ENCODE measurements around the gene SUGCT. TPM values are rescaled to one million over a fixed set of nuclear protein-coding genes. Genes with fewer than 3 reads are reported as not detected.

Gene SUGCT
- total RNA-seq, 1 donor from 2014 or later, result 12.0 TPM

- Histone ChIP-seq H3K9me3 (ENCODE audit: control insufficient read depth in 3 of 3, low read length in 3 of 3) (no peaks in the 10 kb centered on the region), H3K4me1 (ENCODE audit: control insufficient read depth in 3 of 3, insufficient read depth in 3 of 3, low read length in 3 of 3) (no peaks in the 10 kb centered on the region), H3K36me3 (ENCODE audit: control insufficient read depth in 3 of 3, insufficient read depth in 3 of 3, low read length in 3 of 3) (no peaks in the 10 kb centered on the region), H3K27me3 (ENCODE audit: control insufficient read depth in 3 of 3, insufficient read depth in 3 of 3, low read length in 3 of 3) (no peaks in the 10 kb centered on the region), H3K4me3 (ENCODE audit: low read length in 3 of 3) (no peak overlapping the region), H3K27ac (ENCODE audit: low read depth, low read length) (no peak overlapping the region), H3K9ac (ENCODE audit: low read depth in 1 of 3, low read length in 3 of 3) (no peak overlapping the region)
Observed at GRCh38 chr7:40356871-40357709, 222.3 kb downstream of the SUGCT start.

DNA sequence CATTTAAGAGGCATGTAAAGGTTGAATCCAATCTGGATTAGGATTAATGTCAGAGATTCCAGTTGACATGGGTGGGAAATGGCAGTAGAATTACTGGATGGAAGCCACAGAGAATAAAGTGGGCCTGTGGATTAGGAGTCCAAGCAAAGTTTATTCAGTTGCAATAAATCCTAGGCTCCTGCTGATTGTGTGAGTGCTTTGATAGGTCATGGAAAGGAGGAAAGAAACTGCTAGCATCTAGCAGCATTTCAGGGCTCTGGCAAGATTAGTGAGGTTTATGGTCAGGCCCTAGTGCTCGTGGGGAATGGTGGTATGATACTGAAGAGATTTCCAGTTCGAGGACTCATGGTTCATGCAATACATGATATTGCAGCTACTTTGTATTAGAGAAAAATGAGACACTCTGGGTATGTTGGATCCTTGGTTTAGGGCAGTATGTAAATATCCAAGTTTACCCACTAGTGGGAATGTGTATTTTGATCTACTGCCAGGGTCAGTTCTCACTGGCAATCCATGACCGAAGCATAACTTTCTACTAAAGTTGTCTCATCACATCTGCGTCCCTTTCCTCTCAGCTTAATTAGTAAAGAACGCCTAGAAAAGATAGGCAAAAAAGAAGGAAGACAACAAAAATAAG lies 235.0 kb downstream of the SUGCT start:
- Histone ChIP-seq H3K27me3 (ENCODE audit: control insufficient read depth in 3 of 3, insufficient read depth in 3 of 3, low read length in 3 of 3) (no peaks in the 10 kb centered on the region), H3K36me3 (ENCODE audit: control insufficient read depth in 3 of 3, insufficient read depth in 3 of 3, low read length in 3 of 3) (no peaks in the 10 kb centered on the region), H3K4me3 (ENCODE audit: low read length in 3 of 3) (no peak overlapping the region), H3K27ac (ENCODE audit: low read depth, low read length) (no peak overlapping the region), H3K9ac (ENCODE audit: low read depth in 1 of 3, low read length in 3 of 3) (no peak overlapping the region), H3K9me3 (ENCODE audit: control insufficient read depth in 3 of 3, low read length in 3 of 3) (no peaks in the 10 kb centered on the region), H3K4me1 (ENCODE audit: control insufficient read depth in 3 of 3, insufficient read depth in 3 of 3, low read length in 3 of 3) (no peaks in the 10 kb centered on the region)

DNA sequence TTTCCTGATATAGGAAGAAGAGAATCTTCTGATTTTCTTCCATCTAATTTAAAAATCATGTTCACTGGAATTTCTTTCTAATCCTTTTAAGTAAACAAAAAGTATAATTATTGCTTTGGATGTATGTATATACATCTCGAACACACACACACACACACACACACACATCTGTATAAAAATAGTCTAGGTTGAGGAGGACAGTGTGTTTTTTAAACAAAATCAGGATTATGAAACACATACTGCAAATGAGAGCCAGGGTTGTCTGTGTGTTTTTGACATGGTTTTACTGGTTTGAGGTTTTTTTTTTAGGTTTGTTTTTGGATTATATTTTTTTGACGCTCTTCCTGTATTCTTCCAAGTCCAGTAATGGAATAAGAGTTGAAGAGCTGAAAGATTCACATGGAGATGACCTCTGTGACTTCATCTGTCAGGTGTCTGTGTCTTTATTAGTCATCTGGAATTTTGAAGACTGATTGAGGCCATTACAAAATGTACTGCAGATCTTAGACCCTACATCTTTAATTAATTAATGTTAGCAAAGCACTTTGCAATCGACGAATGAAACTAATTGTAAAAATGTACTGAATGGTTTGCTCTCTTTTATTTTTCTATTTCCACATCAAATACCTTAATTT lies 237.1 kb downstream of the SUGCT start:
- no peaks in the 10 kb centered on the region for H3K27me3 ChIP-seq (ENCODE audit: control insufficient read depth in 3 of 3, insufficient read depth in 3 of 3, low read length in 3 of 3)
- H3K4me3 ChIP-seq (ENCODE audit: low read length in 3 of 3), result no peak overlapping the region
- H3K9ac ChIP-seq (ENCODE audit: low read depth in 1 of 3, low read length in 3 of 3), result no peak overlapping the region
- H3K27ac ChIP-seq (ENCODE audit: low read depth, low read length), result no peak overlapping the region
- no peaks in the 10 kb centered on the region for H3K4me1 ChIP-seq (ENCODE audit: control insufficient read depth in 3 of 3, insufficient read depth in 3 of 3, low read length in 3 of 3)
- H3K9me3 ChIP-seq (ENCODE audit: control insufficient read depth in 3 of 3, low read length in 3 of 3), result no peaks in the 10 kb centered on the region
- H3K36me3 ChIP-seq (ENCODE audit: control insufficient read depth in 3 of 3, insufficient read depth in 3 of 3, low read length in 3 of 3), result no peaks in the 10 kb centered on the region

DNA sequence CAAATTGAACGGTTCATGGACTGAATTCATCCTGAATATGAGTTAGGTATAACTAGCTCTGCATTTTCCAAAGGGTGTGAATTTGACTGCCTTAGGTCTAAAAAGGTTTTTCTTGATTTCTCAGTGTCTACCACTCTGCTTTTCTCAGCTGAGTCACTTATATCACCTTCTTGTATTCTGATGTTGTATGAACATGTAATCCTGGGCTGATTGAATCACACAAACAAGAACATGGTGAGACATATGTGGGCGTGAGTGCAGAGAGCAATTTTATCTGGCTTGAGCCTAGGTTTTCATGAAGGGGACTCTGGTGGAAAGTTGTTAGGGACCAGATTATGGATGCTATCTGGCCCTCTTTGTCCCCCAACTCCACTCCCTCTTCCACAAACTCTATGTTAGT lies 239.8 kb downstream of the SUGCT start:
- Histone ChIP-seq H3K4me1 (ENCODE audit: control insufficient read depth in 3 of 3, insufficient read depth in 3 of 3, low read length in 3 of 3) (no peaks in the 10 kb centered on the region), H3K4me3 (ENCODE audit: low read length in 3 of 3) (no peak overlapping the region), H3K9ac (ENCODE audit: low read depth in 1 of 3, low read length in 3 of 3) (no peak overlapping the region), H3K27ac (ENCODE audit: low read depth, low read length) (no peak overlapping the region), H3K9me3 (ENCODE audit: control insufficient read depth in 3 of 3, low read length in 3 of 3) (no peaks in the 10 kb centered on the region), H3K36me3 (ENCODE audit: control insufficient read depth in 3 of 3, insufficient read depth in 3 of 3, low read length in 3 of 3) (no peaks in the 10 kb centered on the region), H3K27me3 (ENCODE audit: control insufficient read depth in 3 of 3, insufficient read depth in 3 of 3, low read length in 3 of 3) (no peaks in the 10 kb centered on the region)

DNA sequence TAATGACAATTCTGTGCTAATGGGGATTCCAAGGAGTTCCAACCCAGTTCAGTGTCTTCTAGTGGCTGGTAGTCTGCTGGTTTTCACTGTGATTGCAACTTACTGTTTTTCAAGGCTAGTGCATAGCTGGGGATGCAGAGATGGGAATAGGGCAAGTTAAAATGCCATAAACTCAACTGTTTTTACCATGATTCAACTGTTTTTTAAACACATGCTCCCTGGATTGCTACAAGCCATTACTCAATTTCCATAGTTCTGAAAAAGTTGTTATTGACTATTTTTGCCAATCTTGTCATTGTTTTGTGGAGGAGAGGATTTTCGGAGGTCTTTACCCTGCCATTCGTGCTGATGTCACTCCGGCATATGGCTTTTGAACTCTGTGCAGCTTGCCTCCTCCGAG lies 245.3 kb downstream of the SUGCT start:
- no peak overlapping the region for H3K27ac ChIP-seq (ENCODE audit: low read depth, low read length)
- H3K4me3 ChIP-seq (ENCODE audit: low read length in 3 of 3), result no peak overlapping the region
- no peaks in the 10 kb centered on the region for H3K27me3 ChIP-seq (ENCODE audit: control insufficient read depth in 3 of 3, insufficient read depth in 3 of 3, low read length in 3 of 3)
- H3K9me3 ChIP-seq (ENCODE audit: control insufficient read depth in 3 of 3, low read length in 3 of 3), result no peaks in the 10 kb centered on the region
- H3K4me1 ChIP-seq (ENCODE audit: control insufficient read depth in 3 of 3, insufficient read depth in 3 of 3, low read length in 3 of 3), result no peaks in the 10 kb centered on the region
- no peak overlapping the region for H3K9ac ChIP-seq (ENCODE audit: low read depth in 1 of 3, low read length in 3 of 3)
- H3K36me3 ChIP-seq (ENCODE audit: control insufficient read depth in 3 of 3, insufficient read depth in 3 of 3, low read length in 3 of 3), result no peaks in the 10 kb centered on the region

- Histone ChIP-seq H3K4me1 (ENCODE audit: control insufficient read depth in 3 of 3, insufficient read depth in 3 of 3, low read length in 3 of 3) (no peaks in the 10 kb centered on the region), H3K4me3 (ENCODE audit: low read length in 3 of 3) (no peak overlapping the region), H3K27ac (ENCODE audit: low read depth, low read length) (no peak overlapping the region), H3K27me3 (ENCODE audit: control insufficient read depth in 3 of 3, insufficient read depth in 3 of 3, low read length in 3 of 3) (no peaks in the 10 kb centered on the region), H3K9ac (ENCODE audit: low read depth in 1 of 3, low read length in 3 of 3) (no peak overlapping the region), H3K9me3 (ENCODE audit: control insufficient read depth in 3 of 3, low read length in 3 of 3) (no peaks in the 10 kb centered on the region), H3K36me3 (ENCODE audit: control insufficient read depth in 3 of 3, insufficient read depth in 3 of 3, low read length in 3 of 3) (no peaks in the 10 kb centered on the region)
Observed at GRCh38 chr7:40382145-40382544, 247.3 kb downstream of the SUGCT start.

GRCh38 chr7:40393660-40394059 lies 258.9 kb downstream of the SUGCT start:
- Histone ChIP-seq H3K36me3 (ENCODE audit: control insufficient read depth in 3 of 3, insufficient read depth in 3 of 3, low read length in 3 of 3) (no peaks in the 10 kb centered on the region), H3K27ac (ENCODE audit: low read depth, low read length) (no peak overlapping the region), H3K4me1 (ENCODE audit: control insufficient read depth in 3 of 3, insufficient read depth in 3 of 3, low read length in 3 of 3) (no peaks in the 10 kb centered on the region), H3K27me3 (ENCODE audit: control insufficient read depth in 3 of 3, insufficient read depth in 3 of 3, low read length in 3 of 3) (no peaks in the 10 kb centered on the region), H3K9me3 (ENCODE audit: control insufficient read depth in 3 of 3, low read length in 3 of 3) (no peaks in the 10 kb centered on the region), H3K9ac (ENCODE audit: low read depth in 1 of 3, low read length in 3 of 3) (no peak overlapping the region), H3K4me3 (ENCODE audit: low read length in 3 of 3) (no peak overlapping the region)

DNA sequence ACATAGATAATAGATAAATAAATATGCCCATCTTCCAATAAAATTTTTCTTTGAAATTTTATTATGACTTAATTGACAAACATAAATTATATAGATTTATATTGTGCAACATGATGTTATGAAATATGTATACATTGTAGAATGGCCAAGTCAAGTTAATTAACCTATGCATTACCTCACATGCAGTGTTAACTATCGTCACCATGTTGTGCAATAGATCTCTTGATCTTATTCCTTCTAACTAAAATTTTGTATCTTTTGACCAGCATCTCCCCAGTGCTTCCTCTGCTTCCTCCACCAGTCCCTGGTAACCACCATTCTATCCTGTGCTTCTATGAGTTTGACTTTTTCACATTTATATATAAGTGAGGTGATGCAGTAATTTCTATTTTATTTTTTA lies 259.6 kb downstream of the SUGCT start:
- H3K9ac ChIP-seq (ENCODE audit: low read depth in 1 of 3, low read length in 3 of 3), result no peak overlapping the region
- no peak overlapping the region for H3K4me3 ChIP-seq (ENCODE audit: low read length in 3 of 3)
- no peaks in the 10 kb centered on the region for H3K36me3 ChIP-seq (ENCODE audit: control insufficient read depth in 3 of 3, insufficient read depth in 3 of 3, low read length in 3 of 3)
- H3K9me3 ChIP-seq (ENCODE audit: control insufficient read depth in 3 of 3, low read length in 3 of 3), result no peaks in the 10 kb centered on the region
- H3K27me3 ChIP-seq (ENCODE audit: control insufficient read depth in 3 of 3, insufficient read depth in 3 of 3, low read length in 3 of 3), result no peaks in the 10 kb centered on the region
- no peaks in the 10 kb centered on the region for H3K4me1 ChIP-seq (ENCODE audit: control insufficient read depth in 3 of 3, insufficient read depth in 3 of 3, low read length in 3 of 3)
- no peak overlapping the region for H3K27ac ChIP-seq (ENCODE audit: low read depth, low read length)

DNA sequence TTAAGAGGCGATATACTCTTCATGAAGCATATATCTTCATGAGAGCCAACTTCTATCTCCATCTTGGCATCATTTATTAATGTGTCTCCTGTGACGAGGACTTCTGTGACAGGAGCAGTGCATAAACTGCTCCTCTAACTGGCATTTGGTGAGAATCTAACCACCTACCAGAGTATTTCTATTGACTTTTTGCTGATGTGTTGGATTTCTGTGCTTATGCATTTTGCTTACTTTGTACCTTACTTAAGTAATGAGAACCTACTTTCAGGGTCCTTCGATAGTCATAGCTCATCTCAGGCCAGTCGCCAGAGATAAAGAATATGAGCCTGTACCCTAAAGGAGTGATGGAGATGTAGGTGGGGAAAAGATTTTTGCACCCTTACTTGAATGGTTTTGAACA lies 265.7 kb downstream of the SUGCT start:
- Histone ChIP-seq H3K27ac (ENCODE audit: low read depth, low read length) (no peak overlapping the region), H3K36me3 (ENCODE audit: control insufficient read depth in 3 of 3, insufficient read depth in 3 of 3, low read length in 3 of 3) (no peaks in the 10 kb centered on the region), H3K4me3 (ENCODE audit: low read length in 3 of 3) (no peak overlapping the region), H3K9ac (ENCODE audit: low read depth in 1 of 3, low read length in 3 of 3) (no peak overlapping the region), H3K9me3 (ENCODE audit: control insufficient read depth in 3 of 3, low read length in 3 of 3) (no peaks in the 10 kb centered on the region), H3K4me1 (ENCODE audit: control insufficient read depth in 3 of 3, insufficient read depth in 3 of 3, low read length in 3 of 3) (no peaks in the 10 kb centered on the region), H3K27me3 (ENCODE audit: control insufficient read depth in 3 of 3, insufficient read depth in 3 of 3, low read length in 3 of 3) (no peaks in the 10 kb centered on the region)

DNA sequence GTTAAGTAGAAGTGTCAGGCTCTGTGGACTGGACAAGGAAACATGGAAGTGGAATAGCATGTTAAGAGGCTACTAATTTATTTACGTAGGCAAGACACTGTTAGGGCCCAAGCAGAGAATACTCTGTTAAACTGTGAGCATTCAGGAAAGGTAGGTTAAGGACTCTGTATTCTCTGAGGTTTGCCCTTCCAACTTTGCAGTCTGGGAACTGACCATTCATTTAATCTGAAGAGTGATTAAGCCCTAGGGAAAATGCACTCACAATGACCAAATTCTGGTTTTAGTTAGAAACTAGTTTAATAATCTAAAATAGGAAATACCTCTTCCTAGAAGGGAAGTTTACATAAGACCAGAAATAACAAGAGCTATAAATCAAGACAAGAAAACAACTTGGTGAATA lies 266.6 kb downstream of the SUGCT start:
- no peaks in the 10 kb centered on the region for H3K9me3 ChIP-seq (ENCODE audit: control insufficient read depth in 3 of 3, low read length in 3 of 3)
- no peak overlapping the region for H3K9ac ChIP-seq (ENCODE audit: low read depth in 1 of 3, low read length in 3 of 3)
- no peaks in the 10 kb centered on the region for H3K36me3 ChIP-seq (ENCODE audit: control insufficient read depth in 3 of 3, insufficient read depth in 3 of 3, low read length in 3 of 3)
- no peak overlapping the region for H3K27ac ChIP-seq (ENCODE audit: low read depth, low read length)
- no peaks in the 10 kb centered on the region for H3K4me1 ChIP-seq (ENCODE audit: control insufficient read depth in 3 of 3, insufficient read depth in 3 of 3, low read length in 3 of 3)
- H3K4me3 ChIP-seq (ENCODE audit: low read length in 3 of 3), result no peak overlapping the region
- no peaks in the 10 kb centered on the region for H3K27me3 ChIP-seq (ENCODE audit: control insufficient read depth in 3 of 3, insufficient read depth in 3 of 3, low read length in 3 of 3)
